K562 (cell line): ENCODE measurements around the gene UBFD1. TPM values are rescaled to one million over a fixed set of nuclear protein-coding genes. Genes with fewer than 3 reads are reported as not detected.

Experiments
- ATAC-seq: fragments of 200-7000 bp; cut with Tn5 transposase; 3 replicates; pipeline ENCODE4 v1.9.1; 2020; ENCODE audit warnings: moderate library complexity
- BruUV-seq: library from RNA; stranded (reverse); fragments of 400-500 nt; replicated peaks from 2 replicates; lab custom pipeline; 2021; lab: Mats Ljungman, UMichigan
- CTCF ChIA-PET: fragments of 300-600 bp; formaldehyde crosslinking; extraction: SDS; loops from one replicate; lab custom pipeline; 2021; ENCODE audit warnings: low intra/inter-chr PET ratio; lab: Yijun Ruan, JAX
- POLR2A ChIA-PET: fragments of 300-600, 350-650 bp; sonication (Branson Sonifier 250); formaldehyde crosslinking; extraction: SDS; loops from one replicate; lab custom pipeline; 2021; ENCODE audit warnings: antibody characterized with exemption, inconsistent platforms; lab: Yijun Ruan, JAX
- DNase-seq, 4 experiments: peaks; one replicate each; pipeline versions ENCODE4 v3.0.0 to v3.0.0-alpha.2; 2011 to 2018; ENCODE audit warnings: low spot score in 3 of 4, mixed read lengths in 3 of 4; ENCODE audit errors: extremely low read depth in 1 of 4
- FAIRE-seq: peaks from 2 replicates; lab custom pipeline; 2011; peaks lifted over from hg19 to GRCh38; lab: Jason Lieb, UNC
- H2AFZ ChIP-seq: 2 replicates; pipeline ENCODE4 v1.6.0; 2011; ENCODE audit warnings: low read depth, low read length, control low read depth, inconsistent platforms
- H3K27ac ChIP-seq: fragments of 200-600 bp; 3 replicates; pipeline ENCODE4 v1.8.0; 2011; ENCODE audit warnings: low read depth, mild to moderate bottlenecking, control low read depth, inconsistent platforms, low read length, moderate library complexity, mixed read lengths; ENCODE audit errors: extremely low read depth
- H3K27me3 ChIP-seq, 2 experiments: fragments of 300-600 bp in 1 of 2; 2 replicates in 1 of 2; 3 replicates in 1 of 2; pipeline versions ENCODE4 v1.6.0 to v1.8.0; 2011; ENCODE audit warnings: inconsistent platforms in 2 of 2, low read length in 2 of 2, mild to moderate bottlenecking in 1 of 2, mixed read lengths in 1 of 2, moderate library complexity in 1 of 2; ENCODE audit not compliant: control insufficient read depth in 2 of 2, insufficient read depth in 2 of 2
- H3K36me3 ChIP-seq: fragments of 300-600 bp; 3 replicates; pipeline ENCODE4 v1.8.0; 2011; ENCODE audit warnings: mild to moderate bottlenecking, low read length, inconsistent platforms; ENCODE audit not compliant: control insufficient read depth, insufficient read depth
- H3K4me1 ChIP-seq, 2 experiments: fragments of 200-600 bp in 1 of 2; replicated peaks in 1 of 2; 2 replicates in 1 of 2; 3 replicates in 1 of 2; pipeline versions ENCODE4 v1.5.1 to v1.8.0; 2011; ENCODE audit warnings: inconsistent platforms in 2 of 2, low read length in 2 of 2, mild to moderate bottlenecking in 1 of 2, mixed read lengths in 1 of 2, moderate library complexity in 1 of 2; ENCODE audit not compliant: control insufficient read depth in 2 of 2, insufficient read depth in 2 of 2
- H3K4me2 ChIP-seq: 2 replicates; pipeline ENCODE4 v1.6.1; 2011; ENCODE audit warnings: low read length, control low read depth, inconsistent platforms, mixed read lengths; ENCODE audit not compliant: insufficient read depth
- H3K4me3 ChIP-seq: fragments of 200-600 bp; sonication (generic), shearing (Covaris generic); 2 replicates; pipeline ENCODE4 v1.5.1; 2016; ENCODE audit warnings: control low read depth, inconsistent platforms
- H3K79me2 ChIP-seq: fragments of 200-600 bp; 3 replicates; pipeline ENCODE4 v1.8.0; 2011; ENCODE audit warnings: low read length, inconsistent platforms; ENCODE audit not compliant: control insufficient read depth, insufficient read depth
- H3K9ac ChIP-seq, 2 experiments: 2 replicates each; pipeline versions ENCODE4 v1.6.0 to v1.6.1; 2011; ENCODE audit warnings: low read depth in 2 of 2, low read length in 2 of 2, control low read depth in 1 of 2, inconsistent platforms in 1 of 2, mild to moderate bottlenecking in 1 of 2, mixed read lengths in 1 of 2; ENCODE audit not compliant: insufficient read depth in 1 of 2
- H3K9me1 ChIP-seq: one replicate; pipeline ENCODE4 v1.6.0; 2011; ENCODE audit warnings: inconsistent platforms, mild to moderate bottlenecking, low read length, moderate library complexity; ENCODE audit not compliant: control insufficient read depth, insufficient read depth
- H3K9me3 ChIP-seq: replicated peaks from 2 replicates; pipeline ENCODE4 v1.5.1; 2011; ENCODE audit warnings: low read depth, low read length, inconsistent platforms; ENCODE audit not compliant: control insufficient read depth, insufficient read depth
- H4K20me1 ChIP-seq: replicated peaks from 2 replicates; pipeline ENCODE4 v1.6.1; 2011; ENCODE audit warnings: low read length, inconsistent platforms, mixed read lengths; ENCODE audit not compliant: control insufficient read depth, insufficient read depth
- CBFA2T2 ChIP-seq: fragments of 450-650 bp; conservative IDR thresholded peaks from 2 replicates; pipeline ENCODE4 v1.6.1; 2017; ENCODE audit warnings: mild to moderate bottlenecking
- CHD4 ChIP-seq: fragments of 200-600 bp; sonication (generic); IDR thresholded peaks from 3 replicates; pipeline ENCODE4 v1.6.1; 2012; ENCODE audit warnings: low read depth, mild to moderate bottlenecking, mixed read lengths, low read length, inconsistent platforms; ENCODE audit not compliant: insufficient read depth, insufficient replicate concordance, poor library complexity, severe bottlenecking
- GATAD2B ChIP-seq: fragments of 450-650 bp; IDR thresholded peaks from 2 replicates; pipeline ENCODE4 v1.6.1; 2017; ENCODE audit warnings: mild to moderate bottlenecking, borderline replicate concordance
- HDAC3 ChIP-seq: fragments of 450-650 bp; IDR thresholded peaks from 2 replicates; pipeline ENCODE4 v1.6.1; 2018; ENCODE audit warnings: borderline replicate concordance, mild to moderate bottlenecking, moderate library complexity; ENCODE audit not compliant: partially characterized antibody
- HINFP ChIP-seq: fragments of 450-650 bp; conservative IDR thresholded peaks from 2 replicates; pipeline ENCODE4 v1.6.1; 2016; ENCODE audit warnings: missing genetic modification characterization, low read depth, mild to moderate bottlenecking, control low read depth, missing compliant biosample characterization
- MBD2 ChIP-seq: sonication (generic); IDR thresholded peaks from 2 replicates; pipeline ENCODE4 v1.6.1; 2016; ENCODE audit warnings: low read depth, borderline replicate concordance
- MYBL2 ChIP-seq, 2 experiments: fragments of 450-650 bp in 1 of 2; sonication (generic) in 1 of 2; formaldehyde crosslinking in 1 of 2; IDR thresholded peaks; 2 replicates each; pipeline versions ENCODE4 v1.6.1 to v1.8.1; 2017 to 2022; ENCODE audit warnings: borderline replicate concordance in 1 of 2, inconsistent platforms in 1 of 2, low read depth in 1 of 2, mild to moderate bottlenecking in 1 of 2, missing genetic modification reagents in 1 of 2, moderate library complexity in 1 of 2
- NEUROD1 ChIP-seq: fragments of 150-350 bp; IDR thresholded peaks from 2 replicates; pipeline ENCODE4 v1.6.1; 2014; ENCODE audit warnings: borderline replicate concordance, low read length, low read depth; ENCODE audit not compliant: partially characterized antibody
- PREB ChIP-seq: sonication (generic); formaldehyde crosslinking; IDR thresholded peaks from 2 replicates; pipeline ENCODE4 v1.8.1; 2023; ENCODE audit warnings: mild to moderate bottlenecking, missing genetic modification reagents
- SUPT5H ChIP-seq: fragments of 450-650 bp; IDR thresholded peaks from 2 replicates; pipeline ENCODE4 v1.6.1; 2016
- ZBTB11 ChIP-seq, 3 experiments: fragments of 200-800 bp in 1 of 3; fragments of 250-450 bp in 1 of 3; fragments of 450-650 bp in 1 of 3; sonication (Bioruptor Pico) in 1 of 3; sonication (Bioruptor generic) in 1 of 3; formaldehyde crosslinking in 1 of 3; IDR thresholded peaks; 2 replicates each; pipeline versions ENCODE4 v1.6.1 to v1.8.0; 2016 to 2022; ENCODE audit warnings: mild to moderate bottlenecking in 2 of 3, missing genetic modification characterization in 2 of 3, missing compliant biosample characterization in 1 of 3, moderate library complexity in 1 of 3
- ZNF140 ChIP-seq: fragments of 250-450 bp; sonication (Bioruptor Pico); IDR thresholded peaks from 2 replicates; pipeline ENCODE4 v1.8.0; 2021; ENCODE audit warnings: moderate library complexity, mild to moderate bottlenecking, inconsistent platforms
- ZNF740 ChIP-seq, 3 experiments: fragments of 200-800 bp in 1 of 3; sonication (Bioruptor generic) in 1 of 3; sonication (generic) in 1 of 3; formaldehyde crosslinking in 1 of 3; IDR thresholded peaks; 2 replicates each; pipeline versions ENCODE4 v1.6.1 to v1.8.0; 2016 to 2022; ENCODE audit warnings: mild to moderate bottlenecking in 2 of 3, missing compliant biosample characterization in 2 of 3, missing genetic modification characterization in 2 of 3, missing genetic modification reagents in 1 of 3
- in situ Hi-C: fragments of 300-500 bp; cut with MboI; formaldehyde crosslinking; loops from 4 replicates; pipeline ENCODE4 v1.15.0; 2018; ENCODE audit warnings: inconsistent platforms, mixed read lengths
- intact Hi-C: fragments of 100-400 bp; cut with micrococcal nuclease; formaldehyde crosslinking; loops from 2 replicates; pipeline ENCODE4 v1.14.2; 2022
- polyA plus RNA-seq, 8 experiments: library from polyadenylated mRNA; depleted of rRNA in 4 of 8; stranded (reverse) in 5 of 8; unstranded in 3 of 8; fragments of >200 nt; fragmentation: Nextera tagmentation in 2 of 8; fragmentation: Illumina TruSeq in 1 of 8; extraction: Ambion mirVana in 2 of 8; extraction: Trizol in 1 of 8; gene quantifications; 2 replicates each; pipeline versions ENCODE4 v1.2.1 to v1.2.3, GENCODE V29; 2011 to 2014; ENCODE audit warnings: inconsistent platforms in 1 of 8, missing spikeins in 1 of 8
- total RNA-seq, 7 experiments: library from RNA; depleted of rRNA in 6 of 7; stranded (reverse); fragments of >200 nt in 6 of 7; fragmentation: Illumina TruSeq in 2 of 7; extraction: Trizol in 2 of 7; gene quantifications; 2 replicates each; pipeline versions ENCODE4 v1.2.1 to v1.2.3, GENCODE V29; 2011 to 2021; ENCODE audit warnings: low replicate concordance in 1 of 7

UBFD1 gene
- total and polyA plus RNA-seq, 9 of the 15 experiments (the other 6 are each of a cell fraction or from before 2014, with no cell fraction given), result 10.7 to 66.2 (median 34.0) TPM

GRCh38 chr16:23580391-23580790, 22.9 kb downstream of the UBFD1 start:
- ATAC-seq (no peak), FAIRE-seq (no peak)
- POLR2A ChIA-PET, result interaction anchor here (0.7 to 0.8 kb wide), 2 partner anchors 109 to 374 kb away, joined by 3 read pairs; no protein-coding TSS in a partner anchor

More at GRCh38 chr16:23580391-23580790, 22.9 kb downstream of the UBFD1 start:
- Histone ChIP-seq H3K4me1 (no peaks in the 10 kb centered on the region; a peak in 1 of 5 replicates), H3K4me2 (no peak overlapping the region), H3K27me3 (no peaks in the 10 kb centered on the region), H4K20me1 (no peaks in the 10 kb centered on the region; the same call in none of the 2 replicates), H3K9me3 (no peaks in the 10 kb centered on the region), H3K4me3 (no peak overlapping the region), H3K79me2 (no peaks in the 10 kb centered on the region), H3K36me3 (peaks cover 55% of the 10 kb centered on the region), H3K9me1 (no peaks in the 10 kb centered on the region), H3K9ac (no peak overlapping the region), H2AFZ (no peak overlapping the region), H3K27ac (no peak overlapping the region)
- intact Hi-C loops, result no loop called here
- TF ChIP-seq ZNF140 (CRISPR knock-in tag) (no peak), PREB (CRISPR knock-in tag) (no peak), HINFP (no peak), ZNF740 (CRISPR knock-in tag; IDR thresholded peaks at IDR 0.05) (no peak), ZNF740 (tag; IDR thresholded peaks at IDR 0.05) (no peak), MBD2 (no peak), NEUROD1 (no peak), HDAC3 (no peak), ZBTB11 (CRISPR knock-in tag; IDR thresholded peaks at IDR 0.05) (peak in 1 of 3 experiments; percentile 40; a peak in 1 of 6 replicates), MYBL2 (IDR thresholded peaks at IDR 0.05; ENCODE audit: low read depth) (no peak), MYBL2 (CRISPR knock-in tag; IDR thresholded peaks at IDR 0.05; ENCODE audit: borderline replicate concordance) (no peak), CBFA2T2 (no peak), CHD4 (no peak), GATAD2B (no peak), SUPT5H (0 out of 2 replicates have a peak, but pooled peaks have one; percentile 32)
- DNase-seq, result no peak
- no TSS peak for BruUV-seq
- in situ Hi-C loops, result no loop called here
- CTCF ChIA-PET, result no interaction called here
